H9 (cell line): ENCODE results near the gene ZNF687. TPM values are rescaled to one million over a fixed set of nuclear protein-coding genes. Genes with fewer than 3 reads are reported as not detected.

ENCODE experiments used
- DNase-seq: peaks from one replicate; pipeline ENCODE4 v3.0.0-alpha.2; 2017
- H2AFZ ChIP-seq: one replicate; pipeline ENCODE4 v1.6.1; 2013; ENCODE audit warnings: mild to moderate bottlenecking, low read length, control low read depth, moderate library complexity
- H2AK5ac ChIP-seq: 2 replicates; pipeline ENCODE4 v1.6.1; 2013; ENCODE audit warnings: low read length, control low read depth, mixed read lengths; ENCODE audit not compliant: insufficient read length
- H2BK120ac ChIP-seq: one replicate; pipeline ENCODE4 v1.6.1; 2013; ENCODE audit warnings: low read depth, mild to moderate bottlenecking, low read length, control low read depth, inconsistent platforms; ENCODE audit not compliant: poor library complexity, severe bottlenecking
- H2BK12ac ChIP-seq: 2 replicates; pipeline ENCODE4 v1.6.1; 2013; ENCODE audit warnings: low read length, control low read depth, mixed read lengths, low read depth; ENCODE audit not compliant: insufficient read length
- H2BK15ac ChIP-seq: 2 replicates; pipeline ENCODE4 v1.6.1; 2013; ENCODE audit warnings: low read depth, low read length, control low read depth
- H2BK20ac ChIP-seq: one replicate; pipeline ENCODE4 v1.6.1; 2013; ENCODE audit warnings: low read depth, mild to moderate bottlenecking, low read length, control low read depth, inconsistent platforms; ENCODE audit not compliant: poor library complexity, severe bottlenecking
- H2BK5ac ChIP-seq: 2 replicates; pipeline ENCODE4 v1.6.1; 2013; ENCODE audit warnings: low read length, control low read depth, mixed read lengths; ENCODE audit not compliant: insufficient read length
- H3K14ac ChIP-seq: 2 replicates; pipeline ENCODE4 v1.6.1; 2013; ENCODE audit warnings: low read length, control low read depth; ENCODE audit not compliant: insufficient read depth
- H3K18ac ChIP-seq: 2 replicates; pipeline ENCODE4 v1.6.1; 2013; ENCODE audit warnings: low read depth, mild to moderate bottlenecking, mixed read lengths, low read length, control low read depth; ENCODE audit not compliant: insufficient read length
- H3K23ac ChIP-seq: 2 replicates; pipeline ENCODE4 v1.6.1; 2013; ENCODE audit warnings: low read length, control low read depth, mixed read lengths, low read depth; ENCODE audit not compliant: insufficient read length
- H3K23me2 ChIP-seq: 2 replicates; pipeline ENCODE4 v1.6.1; 2013; ENCODE audit warnings: low read depth, mild to moderate bottlenecking, mixed read lengths, low read length, control low read depth; ENCODE audit not compliant: insufficient read length, poor library complexity, severe bottlenecking
- H3K27ac ChIP-seq: 2 replicates; pipeline ENCODE4 v1.5.1; 2013; ENCODE audit warnings: low read length, control low read depth, mixed read lengths, low read depth; ENCODE audit not compliant: insufficient read length
- H3K27me3 ChIP-seq: 2 replicates; pipeline ENCODE4 v1.6.1; 2013; ENCODE audit warnings: low read length, control low read depth, inconsistent platforms; ENCODE audit not compliant: insufficient read depth
- H3K4ac ChIP-seq: 2 replicates; pipeline ENCODE4 v1.6.1; 2013; ENCODE audit warnings: low read depth, mild to moderate bottlenecking, control low read depth, inconsistent platforms, low read length, moderate library complexity
- H3K4me1 ChIP-seq: 2 replicates; pipeline ENCODE4 v1.6.1; 2013; ENCODE audit warnings: low read length, control low read depth, inconsistent platforms; ENCODE audit not compliant: insufficient read depth
- H3K4me2 ChIP-seq: 2 replicates; pipeline ENCODE4 v1.6.1; 2013; ENCODE audit warnings: low read length, control low read depth, mixed read lengths; ENCODE audit not compliant: insufficient read length, insufficient read depth
- H3K56ac ChIP-seq: 2 replicates; pipeline ENCODE4 v1.6.1; 2013; ENCODE audit warnings: low read depth, mild to moderate bottlenecking, mixed read lengths, low read length, control low read depth; ENCODE audit not compliant: insufficient read length
- H3K79me1 ChIP-seq: 2 replicates; pipeline ENCODE4 v1.6.1; 2013; ENCODE audit warnings: low read depth, mild to moderate bottlenecking, moderate library complexity, low read length, control low read depth, inconsistent platforms; ENCODE audit not compliant: insufficient read depth, poor library complexity, severe bottlenecking
- H3K79me2 ChIP-seq: 2 replicates; pipeline ENCODE4 v1.6.1; 2013; ENCODE audit warnings: low read length, control low read depth, inconsistent platforms; ENCODE audit not compliant: insufficient read depth
- H3K9ac ChIP-seq: 2 replicates; pipeline ENCODE4 v1.6.1; 2013; ENCODE audit warnings: low read length, control low read depth, mixed read lengths; ENCODE audit not compliant: insufficient read length; ENCODE audit errors: extremely low read depth
- H3K9me3 ChIP-seq: one replicate; pipeline ENCODE4 v1.6.1; 2013; ENCODE audit warnings: low read depth, low read length, inconsistent platforms; ENCODE audit not compliant: control insufficient read depth
- H3T11ph ChIP-seq: one replicate; pipeline ENCODE4 v1.6.1; 2013; ENCODE audit warnings: mild to moderate bottlenecking, low read length, control low read depth, inconsistent platforms
- H4K20me1 ChIP-seq: one replicate; pipeline ENCODE4 v1.6.1; 2013; ENCODE audit not compliant: control insufficient read depth, insufficient read length, insufficient read depth
- H4K5ac ChIP-seq: 2 replicates; pipeline ENCODE4 v1.6.1; 2013; ENCODE audit warnings: low read depth, mild to moderate bottlenecking, mixed read lengths, low read length, control low read depth; ENCODE audit not compliant: insufficient read length
- H4K8ac ChIP-seq: replicated peaks from 2 replicates; pipeline ENCODE4 v1.6.1; 2013; ENCODE audit warnings: low read length, control low read depth, mixed read lengths, low read depth; ENCODE audit not compliant: insufficient read length
- H4K91ac ChIP-seq: 2 replicates; pipeline ENCODE4 v1.6.1; 2013; ENCODE audit warnings: low read depth, mild to moderate bottlenecking, moderate library complexity, mixed read lengths, low read length, control low read depth; ENCODE audit not compliant: insufficient read length
- H3K27ac Mint-ChIP-seq, 3 experiments: 2 replicates in 2 of 3; 3 replicates in 1 of 3; pipeline ENCODE4 v1.8.0; 2020 to 2021; ENCODE audit warnings: mixed read lengths in 3 of 3, mild to moderate bottlenecking in 1 of 3, moderate library complexity in 1 of 3
- H3K27me3 Mint-ChIP-seq: 2 replicates; pipeline ENCODE4 v1.8.0; 2021; ENCODE audit warnings: low read depth, mild to moderate bottlenecking, moderate library complexity, mixed read lengths
- H3K36me3 Mint-ChIP-seq, 3 experiments: 2 replicates in 2 of 3; 3 replicates in 1 of 3; pipeline ENCODE4 v1.8.0; 2020 to 2021; ENCODE audit warnings: low read depth in 3 of 3, mixed read lengths in 3 of 3; ENCODE audit not compliant: insufficient read depth in 1 of 3
- H3K4me1 Mint-ChIP-seq, 2 experiments: 2 replicates each; pipeline ENCODE4 v1.8.0; 2020; ENCODE audit warnings: mixed read lengths in 2 of 2
- H3K4me3 Mint-ChIP-seq, 2 experiments: 2 replicates in 1 of 2; 3 replicates in 1 of 2; pipeline ENCODE4 v1.8.0; 2020 to 2021; ENCODE audit warnings: mild to moderate bottlenecking in 2 of 2, mixed read lengths in 2 of 2, moderate library complexity in 1 of 2
- H3K9me3 Mint-ChIP-seq, 2 experiments: 2 replicates in 1 of 2; 3 replicates in 1 of 2; pipeline ENCODE4 v1.8.0; 2020; ENCODE audit warnings: mild to moderate bottlenecking in 2 of 2, mixed read lengths in 2 of 2, moderate library complexity in 1 of 2
- WGBS: extraction: QIAGEN DNeasy Blood & Tissue Kit; methylation state at CpG from one replicate; pipeline ENCODE4 v1.1.7; 2013; ENCODE audit warnings: missing lambda C conversion rate, low lambda C conversion rate, mixed read lengths; ENCODE audit not compliant: insufficient read length; ENCODE audit errors: extremely low coverage; 5-methylcytosine and 5-hydroxymethylcytosine counted together
- total RNA-seq: library from RNA; stranded (reverse); gene quantifications from 2 replicates; pipeline ENCODE4 v1.2.1, GENCODE V29; 2021
- TF ChIP-seq, protein P1 (sequence below): fragments of 200-600 bp; sonication (generic); conservative IDR thresholded peaks from 3 replicates; pipeline ENCODE4 v1.8.0; 2021; ENCODE audit warnings: antibody characterized with exemption, mild to moderate bottlenecking

Gene ZNF687
- total RNA-seq, 1 experiment from 2014 or later = 58.2 TPM

DNA sequence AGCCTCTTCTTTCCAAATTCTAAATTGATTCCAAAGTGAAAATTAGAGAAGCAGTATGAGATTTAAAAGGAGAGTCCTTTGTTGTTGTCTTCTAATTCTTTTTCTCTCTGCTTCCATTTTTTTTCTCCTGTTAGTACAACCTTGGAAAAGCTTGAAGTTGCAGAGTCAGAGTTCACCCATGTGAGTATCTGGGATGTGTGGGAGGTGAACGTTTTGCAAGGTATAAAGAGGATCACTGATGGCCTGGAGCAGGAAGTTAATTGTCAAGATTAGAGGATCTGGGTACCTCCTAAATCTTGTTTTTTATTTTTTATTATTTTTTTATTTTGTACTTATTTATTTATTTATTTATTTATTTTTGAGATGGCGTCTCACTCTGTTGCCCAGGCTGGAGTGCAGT, 35.3 kb upstream of the ZNF687 start:
- no peaks in the 10 kb centered on the region for H3K9me3 Mint-ChIP-seq
- no peak overlapping the region for H3T11ph ChIP-seq
- no peak overlapping the region for H3K4me3 Mint-ChIP-seq
- H3K79me1 ChIP-seq = no peaks in the 10 kb centered on the region
- no peak overlapping the region for H3K27ac ChIP-seq
- no peaks in the 10 kb centered on the region for H3K9me3 ChIP-seq
- no peak overlapping the region for H2AK5ac ChIP-seq
- no peaks in the 10 kb centered on the region for H3K79me2 ChIP-seq
- no peak overlapping the region for H3K4ac ChIP-seq
- no peaks in the 10 kb centered on the region for H3K4me1 Mint-ChIP-seq
- TF ChIP-seq, protein P1, sequence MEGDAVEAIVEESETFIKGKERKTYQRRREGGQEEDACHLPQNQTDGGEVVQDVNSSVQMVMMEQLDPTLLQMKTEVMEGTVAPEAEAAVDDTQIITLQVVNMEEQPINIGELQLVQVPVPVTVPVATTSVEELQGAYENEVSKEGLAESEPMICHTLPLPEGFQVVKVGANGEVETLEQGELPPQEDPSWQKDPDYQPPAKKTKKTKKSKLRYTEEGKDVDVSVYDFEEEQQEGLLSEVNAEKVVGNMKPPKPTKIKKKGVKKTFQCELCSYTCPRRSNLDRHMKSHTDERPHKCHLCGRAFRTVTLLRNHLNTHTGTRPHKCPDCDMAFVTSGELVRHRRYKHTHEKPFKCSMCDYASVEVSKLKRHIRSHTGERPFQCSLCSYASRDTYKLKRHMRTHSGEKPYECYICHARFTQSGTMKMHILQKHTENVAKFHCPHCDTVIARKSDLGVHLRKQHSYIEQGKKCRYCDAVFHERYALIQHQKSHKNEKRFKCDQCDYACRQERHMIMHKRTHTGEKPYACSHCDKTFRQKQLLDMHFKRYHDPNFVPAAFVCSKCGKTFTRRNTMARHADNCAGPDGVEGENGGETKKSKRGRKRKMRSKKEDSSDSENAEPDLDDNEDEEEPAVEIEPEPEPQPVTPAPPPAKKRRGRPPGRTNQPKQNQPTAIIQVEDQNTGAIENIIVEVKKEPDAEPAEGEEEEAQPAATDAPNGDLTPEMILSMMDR = no peak
- no peaks in the 10 kb centered on the region for H3K27me3 ChIP-seq
- no peaks in the 10 kb centered on the region for H3K23me2 ChIP-seq
- H3K27ac Mint-ChIP-seq = no peak overlapping the region
- H3K9ac ChIP-seq = no peak overlapping the region
- no peak overlapping the region for H3K23ac ChIP-seq
- H2BK15ac ChIP-seq = no peak overlapping the region
- peaks cover 45 to 78% (median 77%) of the 10 kb centered on the region in 3 experiments for H3K36me3 Mint-ChIP-seq
- H3K14ac ChIP-seq = no peak overlapping the region
- no peak overlapping the region for H4K5ac ChIP-seq
- no peak for DNase-seq
- H2BK120ac ChIP-seq = no peak overlapping the region
- H4K20me1 ChIP-seq = no peaks in the 10 kb centered on the region
- no peak overlapping the region for H2BK12ac ChIP-seq
- no peak overlapping the region for H2BK5ac ChIP-seq
- no peak overlapping the region for H3K56ac ChIP-seq
- H3K27me3 Mint-ChIP-seq = no peaks in the 10 kb centered on the region
- H2BK20ac ChIP-seq = no peak overlapping the region
- WGBS = no CpG with 5 or more reads among the region's 2 CpGs
- no peak overlapping the region for H3K4me2 ChIP-seq
- no peak overlapping the region for H3K18ac ChIP-seq
- no peak overlapping the region for H2AFZ ChIP-seq
- no peak overlapping the region for H4K91ac ChIP-seq
- H3K4me1 ChIP-seq = no peaks in the 10 kb centered on the region
- H4K8ac ChIP-seq = no peak overlapping the region
